Measurements from ENCODE around the gene APOL4.
"Not testable (repeated sequence)": the region's sequence is repeated elsewhere in the genome, so short reads cannot be mapped to it uniquely, and the experiment has no call there.

The APOL4 gene, protein sequence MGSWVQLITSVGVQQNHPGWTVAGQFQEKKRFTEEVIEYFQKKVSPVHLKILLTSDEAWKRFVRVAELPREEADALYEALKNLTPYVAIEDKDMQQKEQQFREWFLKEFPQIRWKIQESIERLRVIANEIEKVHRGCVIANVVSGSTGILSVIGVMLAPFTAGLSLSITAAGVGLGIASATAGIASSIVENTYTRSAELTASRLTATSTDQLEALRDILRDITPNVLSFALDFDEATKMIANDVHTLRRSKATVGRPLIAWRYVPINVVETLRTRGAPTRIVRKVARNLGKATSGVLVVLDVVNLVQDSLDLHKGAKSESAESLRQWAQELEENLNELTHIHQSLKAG

GRCh38 chr22:36201630-36202319, at the start of gene APOL4:
TSS of gene APOL4 (minus strand) at chr22:36201809. CDS start at chr22:36201734, 75 bp downstream.
- no peak for DNase-seq (ENCODE audit: low spot score)
- FAIRE-seq = no peak

GRCh38 chr22:36250292-36250960, 48.8 kb upstream of the APOL4 start:
- DNase-seq (ENCODE audit: low spot score); FAIRE-seq: not testable (repeated sequence)

GRCh38 chr22:36249160-36249559, 47.6 kb upstream of the APOL4 start:
- FAIRE-seq (no peak), DNase-seq (ENCODE audit: low spot score) (no peak)

DNA sequence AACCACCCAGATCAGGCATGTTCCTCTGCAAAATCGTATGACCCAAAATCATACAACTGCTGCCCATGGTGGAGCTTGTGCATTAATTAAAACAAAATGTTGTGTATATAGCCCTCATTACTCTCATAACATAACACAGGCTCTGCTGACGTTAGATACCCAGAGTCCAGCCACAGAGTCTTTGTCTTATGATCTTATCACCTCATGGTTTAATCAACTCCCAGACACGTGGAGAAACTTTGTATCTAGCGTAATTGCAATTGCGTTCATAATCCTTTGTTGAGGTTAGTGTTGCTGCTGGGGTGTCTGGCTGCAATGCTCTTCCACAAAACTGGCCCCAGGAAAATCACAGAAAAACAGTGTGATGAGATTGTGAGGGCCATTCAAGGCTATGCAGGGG, 46.3 kb upstream of the APOL4 start:
- DNase-seq (ENCODE audit: low spot score) (no peak), FAIRE-seq (no peak)

GRCh38 chr22:36246718-36247117, 45.1 kb upstream of the APOL4 start:
- DNase-seq (ENCODE audit: low spot score) = no peak
- no peak for FAIRE-seq

- no peak for FAIRE-seq
These were observed 44.3 kb upstream of the APOL4 start for GRCh38 chr22:36245805-36246356.

DNA sequence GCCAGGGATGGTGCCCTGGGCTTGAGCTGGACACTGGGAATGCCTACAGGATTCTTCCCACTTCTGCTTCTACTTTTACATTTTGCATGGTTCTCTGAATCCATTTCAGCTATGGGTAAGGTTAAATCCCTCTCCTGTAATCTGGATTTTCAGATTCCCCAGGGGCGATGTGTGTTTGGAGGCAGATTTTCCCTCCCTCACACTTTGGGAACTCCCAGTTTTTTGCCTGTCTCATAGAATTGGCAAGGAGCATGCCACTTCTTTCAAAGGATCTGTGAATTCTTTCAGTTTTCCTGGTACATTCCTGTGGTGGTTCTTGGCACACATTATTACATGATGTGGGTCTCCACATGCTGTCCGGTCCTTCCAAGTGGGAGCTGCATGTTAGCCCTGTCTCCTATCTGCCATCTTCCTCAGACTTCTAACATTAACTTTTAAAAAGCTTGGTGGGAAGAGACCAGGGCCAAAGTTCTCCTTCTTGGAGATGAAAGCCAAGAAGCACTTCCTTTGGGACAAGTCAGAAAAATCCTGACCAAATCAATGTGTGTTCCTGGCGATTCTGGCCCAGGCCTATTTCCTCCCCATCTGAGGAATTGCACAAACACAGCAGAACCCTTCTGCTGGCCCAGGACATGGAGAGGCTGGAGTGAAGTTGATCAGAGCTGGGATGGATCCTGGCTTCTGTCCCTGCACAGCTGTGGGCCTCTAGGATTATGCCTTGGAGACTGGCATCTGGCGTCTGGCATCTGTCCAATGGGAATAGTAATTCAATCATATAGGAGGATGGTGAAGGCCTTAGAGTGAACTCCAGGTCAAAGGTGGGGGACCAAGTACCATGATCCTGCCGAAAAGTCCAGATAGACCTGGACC, 43.1 kb upstream of the APOL4 start:
- DNase-seq (ENCODE audit: low spot score) (no peak), FAIRE-seq (no peak)

More at GRCh38 chr22:36245805-36246356, 44.3 kb upstream of the APOL4 start:
- no peak for DNase-seq (ENCODE audit: low spot score)

DNA sequence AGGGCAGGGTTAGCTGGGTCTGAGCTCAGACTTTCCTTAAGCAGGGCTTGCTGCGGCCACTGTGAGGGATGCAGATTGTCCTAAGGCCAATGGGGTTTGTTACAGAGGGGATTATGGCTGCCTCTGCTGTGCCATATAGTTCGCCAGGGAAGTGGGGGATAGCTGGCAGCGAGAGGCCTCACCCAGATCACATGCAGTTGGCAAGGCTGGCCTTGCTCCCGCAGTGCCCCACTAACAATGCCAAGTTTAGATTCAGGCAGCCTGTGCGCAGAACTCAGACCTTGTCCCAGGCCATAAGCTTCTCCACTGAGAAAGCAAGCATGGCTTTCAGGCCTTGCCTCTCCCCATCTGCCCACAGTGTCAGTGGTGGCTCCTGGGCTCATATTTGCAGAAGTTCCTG, 42.4 kb upstream of the APOL4 start:
- DNase-seq (ENCODE audit: low spot score) (no peak), FAIRE-seq (no peak)

DNA sequence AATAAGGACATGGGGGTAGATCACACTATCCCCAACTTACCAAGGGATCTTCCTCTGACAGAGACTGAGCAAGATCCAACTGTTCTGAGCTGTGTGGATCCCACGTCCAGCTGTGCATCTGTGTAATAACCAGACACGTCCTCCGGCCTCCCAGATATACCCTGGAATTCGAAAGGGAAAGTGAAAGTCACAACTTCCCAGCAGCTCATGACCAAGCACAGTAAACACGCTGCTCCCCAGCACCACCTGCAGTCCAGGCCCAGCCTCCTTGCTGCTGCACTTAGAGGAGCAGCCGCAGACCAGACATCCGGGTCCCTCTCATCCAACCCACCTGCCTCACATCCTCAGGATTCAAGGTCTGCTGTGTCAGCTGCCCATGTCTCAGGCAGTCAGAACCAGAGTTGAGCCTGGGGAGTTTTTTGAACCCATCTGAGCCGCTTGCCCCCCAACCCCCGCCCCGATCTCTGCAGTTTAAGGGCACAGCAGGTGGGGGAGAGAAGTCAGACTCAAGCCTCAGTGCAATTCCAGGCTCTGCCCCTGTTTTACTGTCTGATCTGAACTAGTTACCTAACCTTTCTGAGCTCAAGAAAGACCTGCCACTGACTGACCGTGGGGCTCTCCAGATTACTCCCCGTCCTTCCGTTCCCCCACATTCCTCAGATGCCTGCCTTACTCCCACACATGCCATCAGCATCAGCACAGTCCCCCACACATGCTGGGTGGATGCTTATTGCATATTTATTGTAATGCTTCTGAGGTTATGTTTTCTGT, 38.0 kb upstream of the APOL4 start, which contains the start of gene APOL2:
Gene APOL2, minus strand, starts transcription at position 127 of the 771 bp plus-strand sequence. CDS start 6,365 bp downstream, outside the sequence.
- FAIRE-seq = peak; percentile 98

DNA sequence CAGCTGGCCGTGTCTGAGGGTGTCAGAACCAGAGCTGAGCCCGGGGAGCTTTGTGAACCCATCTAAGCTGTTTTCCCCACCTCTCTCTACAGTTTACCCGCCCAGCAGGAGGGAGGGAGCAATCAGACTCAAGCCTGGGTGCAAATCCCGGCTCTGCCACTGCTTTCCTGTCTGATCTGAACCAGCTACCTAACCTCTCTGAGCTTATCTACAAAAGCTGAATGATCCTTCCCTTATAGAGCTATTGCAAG, 37.5 kb upstream of the APOL4 start:
- FAIRE-seq (no peak), DNase-seq (ENCODE audit: low spot score) (peak; percentile 23)

More for the DNA sequence above, 38.0 kb upstream of the APOL4 start, which contains the start of gene APOL2:
- DNase-seq (ENCODE audit: low spot score) = peak; percentile 96

DNA sequence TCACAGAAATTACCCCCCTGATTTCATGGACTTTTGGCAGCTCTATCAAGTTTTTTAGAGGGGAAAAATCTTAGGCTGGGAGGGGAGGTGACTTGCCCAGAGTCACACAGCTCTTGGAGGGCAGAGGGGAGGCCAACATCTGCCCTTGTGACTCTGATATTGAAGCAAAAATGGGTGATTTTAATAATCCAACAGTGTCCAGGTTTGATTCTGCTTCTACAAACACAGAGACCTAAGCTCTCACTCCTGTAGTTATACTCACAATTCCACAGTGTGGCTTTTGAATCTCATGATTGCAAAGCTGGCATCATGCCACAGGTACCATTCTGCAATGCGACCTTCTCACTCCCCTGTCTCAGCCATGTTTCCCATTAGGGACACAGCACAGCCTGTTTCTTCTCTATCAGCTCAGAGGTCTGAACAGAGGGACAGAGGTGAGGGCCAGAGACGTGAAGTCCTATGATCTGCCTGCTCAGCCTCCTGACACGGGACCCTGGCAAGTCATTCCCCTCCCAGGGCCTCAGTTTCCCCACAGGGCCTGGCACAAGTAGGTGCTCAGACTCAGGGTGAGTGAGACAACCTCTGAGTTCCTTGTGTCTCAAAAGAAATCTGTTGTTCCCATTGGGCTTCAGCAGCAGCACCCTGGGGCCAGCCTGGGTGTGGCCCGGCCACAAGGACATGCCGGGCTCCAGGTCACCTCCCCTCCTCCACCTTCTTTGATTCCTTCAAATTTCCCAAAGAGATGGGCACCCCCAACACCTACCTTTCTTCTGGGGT, 37.0 kb upstream of the APOL4 start:
- no peak for DNase-seq (ENCODE audit: low spot score)

DNA sequence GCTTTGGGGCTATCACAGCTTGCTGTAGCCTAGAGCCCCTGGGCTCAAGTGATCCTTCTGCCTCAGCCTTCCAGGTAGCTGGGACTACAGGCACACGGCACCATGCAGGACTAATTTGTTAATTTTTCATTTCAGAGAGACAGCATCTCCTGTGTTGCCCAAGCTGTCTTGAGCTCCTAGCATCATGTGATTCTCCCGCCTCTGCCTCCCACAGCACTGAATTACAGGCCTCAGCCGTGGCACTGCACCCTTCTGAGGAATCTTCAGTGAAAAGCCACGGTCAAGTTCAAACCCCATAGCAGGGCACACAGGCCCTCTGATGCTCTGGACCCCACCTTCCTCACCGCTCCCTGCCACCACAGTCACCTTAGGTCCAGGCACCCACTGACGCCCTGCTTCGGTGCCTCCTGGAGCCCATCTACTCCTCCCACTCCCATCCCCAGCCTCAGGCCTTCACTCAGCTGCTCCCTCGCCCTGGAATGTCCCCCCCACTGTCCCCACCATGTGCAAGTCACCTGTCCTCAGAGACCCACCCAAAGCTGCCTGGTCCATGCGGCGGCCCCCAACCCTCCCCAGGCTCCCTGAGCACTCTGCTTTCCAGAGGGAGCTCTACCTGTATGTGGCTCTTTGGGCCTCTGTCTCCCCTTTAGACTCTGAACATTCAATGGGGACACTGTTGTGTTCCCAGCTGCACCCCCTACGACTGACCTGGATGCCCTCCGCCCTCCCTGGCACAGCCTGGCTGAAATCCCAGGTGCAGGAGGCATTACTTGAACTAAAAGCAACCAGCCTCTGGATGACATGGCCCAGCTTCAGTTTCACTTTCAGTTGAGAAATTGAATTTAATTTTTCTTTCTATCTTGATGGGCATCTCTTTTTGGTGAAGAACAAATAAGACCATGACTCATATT, 36.1 kb upstream of the APOL4 start:
- no peak for FAIRE-seq
- no peak for DNase-seq (ENCODE audit: low spot score)

More for the DNA sequence above, 37.0 kb upstream of the APOL4 start:
- peak; percentile 53 for FAIRE-seq

DNA sequence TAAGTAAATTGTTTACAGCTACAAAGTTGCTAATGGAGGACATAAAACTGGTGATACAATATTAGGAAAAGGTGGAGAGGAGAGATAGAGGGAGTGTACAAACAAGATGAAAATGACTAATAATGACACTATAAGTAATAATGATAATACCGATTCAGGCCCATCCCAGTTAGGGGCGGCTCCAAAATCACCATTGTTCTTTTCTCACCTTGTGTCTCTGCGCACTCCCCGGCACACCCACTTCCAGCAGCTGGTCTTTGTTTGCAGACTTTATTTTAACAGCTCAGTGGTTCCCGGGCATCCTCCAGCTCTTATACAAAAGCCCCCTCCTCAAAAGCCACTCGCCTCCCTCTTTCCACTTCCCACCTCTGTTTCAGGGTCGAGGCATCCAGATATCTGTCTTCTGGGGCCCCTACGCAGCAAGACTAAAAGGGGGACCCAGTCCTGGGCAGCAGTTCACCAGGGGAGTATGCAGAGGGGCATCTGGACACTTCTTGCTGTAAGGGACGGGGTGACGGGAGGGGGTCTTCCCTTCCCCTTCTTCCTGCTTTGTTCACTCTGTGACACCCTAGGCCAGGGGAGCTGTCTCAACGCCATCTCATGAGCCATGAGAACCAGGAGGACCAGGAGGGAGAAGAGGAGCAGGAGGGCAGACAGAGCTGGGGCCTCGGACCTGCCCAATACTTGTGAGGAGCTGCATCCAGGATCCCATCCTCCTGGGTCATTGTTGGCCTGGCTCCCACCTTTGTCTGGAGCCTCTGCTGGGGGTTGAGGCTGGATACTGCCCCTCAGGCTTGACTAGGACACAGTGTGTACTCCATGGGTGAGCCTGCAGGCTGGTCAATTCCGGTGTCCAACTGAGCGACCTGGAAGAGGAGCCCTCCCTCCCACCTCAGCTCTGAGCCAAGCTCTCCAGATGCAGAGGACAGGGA, 35.0 kb upstream of the APOL4 start:
- FAIRE-seq (no peak), DNase-seq (ENCODE audit: low spot score) (no peak)

- FAIRE-seq = no peak
- DNase-seq (ENCODE audit: low spot score) = no peak
These were observed 34.0 kb upstream of the APOL4 start for GRCh38 chr22:36235585-36235984.

DNA sequence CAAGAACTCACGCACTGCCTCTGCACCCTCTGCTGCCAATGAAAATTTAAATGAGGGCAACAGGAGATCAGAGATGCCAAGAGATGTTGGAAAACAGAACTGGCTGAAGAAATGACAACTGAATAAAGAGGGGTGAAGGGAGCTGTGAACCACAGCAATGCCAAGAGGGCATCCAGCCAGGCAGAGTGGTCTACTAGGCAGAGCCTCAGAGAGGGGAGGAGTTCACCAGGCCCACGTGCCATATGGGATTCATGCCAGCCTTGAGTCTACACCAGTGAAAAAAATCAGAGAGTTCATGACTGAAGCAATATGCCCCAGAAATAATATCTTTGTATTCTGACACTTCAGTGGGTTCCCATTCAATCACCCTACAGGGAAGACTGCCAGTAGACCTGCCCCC, 33.3 kb upstream of the APOL4 start:
- no peak for FAIRE-seq

GRCh38 chr22:36234213-36234612, 32.6 kb upstream of the APOL4 start:
- DNase-seq (ENCODE audit: low spot score) = no peak
- FAIRE-seq = no peak

More for the DNA sequence above, 33.3 kb upstream of the APOL4 start:
- no peak for DNase-seq (ENCODE audit: low spot score)

- FAIRE-seq (peak; percentile 20), DNase-seq (ENCODE audit: low spot score) (no peak)
These were observed 32.2 kb upstream of the APOL4 start for GRCh38 chr22:36233796-36234195.

Data from urothelium cell line (cell line).